NT2/D1 (cell line): ENCODE results near the gene ZNF862.

Source experiments
- SUZ12 ChIP-seq: IDR thresholded peaks from 2 replicates; pipeline ENCODE4 v1.6.1; 2011; ENCODE audit not compliant: insufficient read length, insufficient read depth; ENCODE audit errors: extremely low read depth
- YY1 ChIP-seq: IDR thresholded peaks from 2 replicates; pipeline ENCODE4 v1.6.1; 2011; ENCODE audit not compliant: insufficient read length, insufficient read depth

- TF ChIP-seq YY1: no peak
- TF ChIP-seq SUZ12: no peak
Observed at GRCh38 chr7:149838224-149838991, at the start of gene ZNF862.
